GM21786 (cell line): ENCODE data around the gene APOBEC3A.

Experiments
- ATAC-seq: cut with Tn5 transposase; IDR thresholded peaks from one replicate; pipeline ENCODE4 v1.9.1; 2021; ENCODE audit not compliant: unreplicated experiment

Gene APOBEC3A

DNA sequence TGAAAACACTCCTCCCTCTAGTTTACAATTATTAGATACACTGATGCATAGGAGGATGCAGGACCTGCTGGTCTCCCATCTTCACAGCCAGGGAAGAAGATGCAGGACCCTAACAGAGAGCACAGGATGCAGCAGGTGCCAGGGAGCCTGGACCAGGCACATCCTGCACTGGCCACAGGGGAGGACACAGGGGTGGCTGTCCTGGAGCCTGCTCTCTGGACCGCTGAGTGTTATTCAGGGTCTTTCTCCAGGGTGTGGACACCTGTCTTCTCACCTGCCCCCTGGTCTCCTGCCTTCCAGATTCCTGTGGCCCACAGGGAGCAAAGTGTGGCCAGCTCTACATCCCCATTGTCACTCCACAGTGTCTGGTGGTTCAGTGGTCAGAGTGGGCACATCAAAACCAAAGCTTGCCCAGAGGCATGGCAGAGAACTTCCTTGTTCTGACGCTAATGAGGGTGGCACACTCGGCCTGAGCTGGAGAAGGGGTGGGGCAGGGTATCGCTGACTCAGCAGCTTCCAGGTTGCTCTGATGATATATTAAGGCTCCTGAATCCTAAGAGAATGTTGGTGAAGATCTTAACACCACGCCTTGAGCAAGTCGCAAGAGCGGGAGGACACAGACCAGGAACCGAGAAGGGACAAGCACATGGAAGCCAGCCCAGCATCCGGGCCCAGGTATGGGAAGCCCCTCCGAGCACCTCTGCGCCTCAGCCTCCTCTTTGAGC is at the start of gene APOBEC3A:
TSS of gene APOBEC3A (plus strand) at position 564 of the 725 bp plus-strand sequence. CDS start at position 647, 83 bp downstream.
- ATAC-seq = no peak

DNA sequence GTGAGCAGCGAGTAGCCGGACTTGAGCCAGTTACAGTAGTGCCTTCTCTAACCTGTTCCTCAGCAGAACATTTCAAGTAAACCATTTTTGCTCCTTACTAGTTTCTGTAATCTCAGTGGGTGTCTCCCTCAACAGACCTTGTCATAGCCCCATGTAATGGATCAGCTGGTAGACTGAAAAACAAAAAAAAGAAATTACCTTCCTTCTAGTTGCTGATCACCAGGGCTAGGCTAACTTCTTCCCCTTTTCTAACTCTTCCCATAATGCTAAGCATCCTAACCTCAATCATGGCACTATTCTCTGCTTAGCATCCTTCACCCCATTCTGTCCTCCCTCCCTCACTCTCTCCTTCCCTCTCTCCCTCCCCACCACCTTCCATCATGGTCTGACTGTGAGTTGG is 49.6 kb upstream of the APOBEC3A start:
- ATAC-seq = no peak

DNA sequence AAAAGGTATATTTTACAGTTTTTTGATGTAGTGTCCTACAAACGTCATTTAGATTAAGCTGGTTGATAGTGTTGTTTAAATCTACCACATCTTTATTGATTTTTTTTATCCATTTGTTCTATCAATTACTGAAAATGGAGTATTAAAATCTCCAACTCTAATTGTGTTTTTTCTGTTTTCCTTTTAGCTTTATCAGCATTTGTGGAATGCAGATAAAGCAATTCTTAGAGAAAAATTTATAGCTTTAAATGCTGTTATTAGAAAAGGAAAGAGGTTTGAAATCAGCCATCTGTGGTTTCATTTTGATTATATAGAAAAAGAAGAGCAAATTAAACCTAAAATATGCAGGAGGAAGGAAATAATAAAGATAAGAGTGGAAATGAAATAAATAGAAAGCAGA is 46.0 kb upstream of the APOBEC3A start:
- no peak for ATAC-seq

DNA sequence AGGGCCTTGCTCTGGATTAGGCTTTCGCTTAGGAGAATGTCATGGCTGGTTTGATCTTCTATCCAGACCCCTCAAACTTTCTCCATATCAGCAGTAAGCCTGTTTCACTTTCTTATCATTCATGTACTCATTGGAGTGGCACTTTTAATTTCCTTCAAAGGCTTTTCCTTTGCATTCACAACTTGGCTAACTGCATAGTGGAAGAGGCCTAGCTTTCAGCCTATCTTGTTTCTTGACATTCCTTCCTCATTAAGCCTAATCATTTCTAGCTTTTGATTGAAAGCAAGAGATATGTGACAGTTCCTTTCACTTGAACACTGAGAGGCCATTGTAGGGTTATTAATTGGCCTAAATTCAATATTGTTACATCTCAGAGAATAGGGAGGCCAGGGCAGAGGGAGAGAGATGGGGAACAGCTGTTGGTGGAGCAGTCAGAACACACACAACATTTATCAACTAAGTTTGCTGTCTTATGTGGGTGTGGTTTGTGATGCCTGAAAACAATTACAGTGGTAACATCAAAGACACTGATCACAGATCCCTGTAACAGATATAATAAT is 37.7 kb upstream of the APOBEC3A start:
- ATAC-seq = no peak

DNA sequence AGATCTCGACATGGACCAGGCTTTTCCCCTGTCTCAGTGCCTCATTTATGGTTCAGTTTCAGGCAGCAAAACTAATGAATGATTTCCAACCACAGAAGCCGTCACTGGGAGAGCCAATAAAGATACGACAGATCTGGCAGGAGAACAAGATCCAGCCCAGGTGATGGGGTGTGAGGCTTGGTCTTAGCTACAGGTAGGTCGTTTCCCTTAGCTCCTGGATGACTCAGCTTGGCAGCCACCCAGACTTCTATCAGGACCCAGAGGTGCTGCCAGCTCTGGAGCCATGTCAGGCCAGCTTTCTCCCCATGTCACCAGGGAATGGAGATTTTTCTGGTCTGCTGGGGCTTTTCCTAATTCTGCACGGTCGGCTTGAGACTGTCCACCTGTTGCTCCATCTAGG is 36.3 kb upstream of the APOBEC3A start:
- ATAC-seq = no peak

DNA sequence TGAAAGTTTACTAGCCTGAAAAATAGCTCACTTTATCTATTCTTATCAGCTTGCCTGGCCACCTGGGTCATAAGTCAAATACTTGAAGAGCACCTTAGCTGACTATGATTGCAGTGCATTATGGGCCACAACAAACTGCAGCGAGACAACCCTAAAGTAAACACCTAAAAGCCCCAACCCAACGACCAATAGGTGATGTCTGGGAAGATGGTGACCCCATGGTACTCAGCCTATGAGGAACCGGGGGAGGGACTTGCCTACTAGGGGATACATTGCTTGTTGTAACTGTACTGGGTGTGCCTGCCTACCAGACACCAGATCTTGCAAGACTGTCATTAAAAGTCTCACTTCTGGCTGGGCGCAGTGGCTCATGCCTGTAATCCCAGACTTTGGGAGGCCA is 35.6 kb upstream of the APOBEC3A start:
- no peak for ATAC-seq

DNA sequence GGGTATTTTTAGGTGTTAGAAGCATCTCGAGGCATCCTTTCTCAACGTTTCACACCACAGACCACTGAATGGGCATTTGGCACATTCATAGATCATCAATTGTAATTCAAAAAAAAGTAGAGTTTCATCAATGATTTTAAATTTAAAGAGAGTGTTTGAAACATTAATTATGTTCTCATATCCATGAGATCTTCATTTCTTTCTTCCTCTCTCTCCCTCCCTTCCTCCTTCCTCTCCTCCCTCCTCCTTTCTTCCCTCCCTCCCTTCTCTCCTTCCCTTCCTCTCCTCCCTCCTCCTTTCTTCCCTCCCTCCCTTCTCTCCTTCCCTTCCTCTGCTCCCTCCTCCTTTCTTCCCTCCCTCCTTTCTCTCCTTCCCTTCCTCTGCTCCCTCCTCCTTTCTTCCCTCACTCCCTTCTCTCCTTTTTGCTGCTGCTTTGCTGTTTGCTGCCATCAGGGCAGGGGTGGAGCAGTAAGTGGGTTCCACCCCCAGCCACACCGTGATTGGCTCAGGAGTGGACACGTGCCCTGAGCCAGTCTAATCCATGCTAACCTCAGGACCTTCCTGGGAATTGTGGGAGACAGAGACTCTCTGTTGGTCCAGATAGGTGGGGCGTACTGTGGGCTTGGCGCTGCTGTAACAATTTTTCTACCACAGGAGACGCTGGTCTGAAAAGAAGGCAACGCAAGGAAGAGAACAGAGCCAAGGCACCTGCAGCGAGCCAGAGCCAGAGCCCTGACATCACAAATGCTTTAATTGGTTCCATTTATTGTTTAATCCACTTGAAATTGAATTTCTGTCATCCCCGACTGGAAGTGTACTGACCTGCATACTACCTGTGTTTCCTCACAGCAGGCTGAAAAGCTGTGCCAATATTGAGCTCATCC is 33.7 kb upstream of the APOBEC3A start:
- ATAC-seq = no peak

DNA sequence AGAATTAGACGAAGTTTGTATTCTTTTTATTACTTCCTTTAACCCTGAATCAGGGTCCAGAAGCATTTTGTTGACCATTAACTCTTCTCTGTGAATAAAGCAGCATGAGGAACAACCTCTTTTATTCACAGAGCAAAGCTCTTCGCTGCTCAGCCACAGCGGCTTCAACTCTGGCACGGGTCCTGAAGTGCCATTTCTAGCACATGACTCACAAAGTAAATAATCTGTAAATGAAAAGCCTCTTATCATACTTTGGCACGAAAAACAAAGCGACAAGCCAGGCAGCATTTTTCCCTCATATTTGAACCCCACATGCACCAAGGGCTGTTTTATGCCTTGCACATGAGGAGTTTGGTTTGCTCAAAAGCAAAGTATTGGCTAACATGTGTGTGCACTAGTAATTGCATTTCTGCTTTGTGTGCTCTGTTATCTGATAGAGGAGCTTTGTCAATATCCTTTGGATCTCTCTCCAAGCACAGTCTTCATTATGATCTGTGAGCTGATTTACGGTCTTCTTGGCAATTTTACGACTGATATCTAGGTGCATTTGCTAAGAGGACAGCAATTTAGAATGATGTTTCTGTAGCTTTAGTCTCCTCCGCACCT is 33.0 kb upstream of the APOBEC3A start:
- no peak for ATAC-seq

DNA sequence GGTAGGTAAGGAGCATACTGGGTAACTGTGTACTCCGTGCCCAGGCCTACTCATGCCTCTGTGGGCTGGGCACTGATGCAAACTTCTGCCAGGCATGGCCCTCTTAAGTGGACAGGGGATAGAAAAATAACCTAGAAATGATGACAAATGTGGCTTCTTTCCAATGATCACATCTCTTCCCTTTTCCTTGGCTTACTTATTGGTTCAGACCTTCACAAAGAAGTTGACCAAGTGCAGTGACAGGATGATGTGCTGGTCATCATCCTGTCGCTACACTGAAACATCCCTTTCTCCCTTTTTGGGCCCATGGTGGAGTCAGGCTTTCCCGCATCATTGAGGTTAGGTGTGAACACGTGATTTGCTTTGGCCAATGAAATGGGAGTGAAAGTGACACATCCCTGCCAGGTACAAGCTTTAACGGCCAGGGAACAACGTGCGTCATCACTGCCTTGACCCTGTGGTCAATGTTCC is 31.8 kb upstream of the APOBEC3A start:
- ATAC-seq = no peak

DNA sequence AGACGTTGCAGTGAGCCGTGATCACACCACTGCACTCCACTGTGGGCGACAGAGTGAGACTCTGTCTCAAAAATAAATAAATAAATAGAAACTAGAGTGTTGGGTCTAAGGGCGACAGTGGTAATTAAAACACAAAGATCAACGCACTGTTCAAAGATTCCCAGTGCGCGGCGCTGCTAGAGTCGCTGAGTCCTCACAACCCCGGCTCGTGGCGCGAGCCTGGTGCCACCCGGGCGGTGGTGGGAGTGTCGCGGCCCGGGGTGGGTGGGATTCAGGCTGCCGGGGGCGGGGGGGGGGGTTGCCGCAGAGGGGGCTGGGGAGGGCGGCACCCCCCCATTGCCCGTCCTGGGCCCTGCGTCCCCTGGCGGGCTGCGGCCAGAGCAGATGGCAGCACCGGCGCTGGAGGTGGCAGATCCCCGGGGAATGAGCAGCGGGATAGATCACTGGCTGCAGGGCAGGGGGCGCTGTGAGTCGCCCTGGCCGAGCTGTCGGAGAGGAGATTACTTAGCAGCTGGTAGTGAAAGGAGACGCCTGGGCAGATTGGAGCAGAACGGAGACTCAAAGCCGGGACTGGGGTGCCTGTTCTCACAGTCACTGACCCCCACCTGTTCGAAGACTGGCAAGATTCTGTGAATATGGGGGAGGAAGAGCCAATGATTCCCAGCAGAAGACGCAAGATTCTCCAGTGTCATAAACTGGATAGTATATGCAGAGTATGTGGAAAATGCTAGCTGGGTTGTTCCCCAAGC is 30.2 kb upstream of the APOBEC3A start:
- ATAC-seq = no peak

DNA sequence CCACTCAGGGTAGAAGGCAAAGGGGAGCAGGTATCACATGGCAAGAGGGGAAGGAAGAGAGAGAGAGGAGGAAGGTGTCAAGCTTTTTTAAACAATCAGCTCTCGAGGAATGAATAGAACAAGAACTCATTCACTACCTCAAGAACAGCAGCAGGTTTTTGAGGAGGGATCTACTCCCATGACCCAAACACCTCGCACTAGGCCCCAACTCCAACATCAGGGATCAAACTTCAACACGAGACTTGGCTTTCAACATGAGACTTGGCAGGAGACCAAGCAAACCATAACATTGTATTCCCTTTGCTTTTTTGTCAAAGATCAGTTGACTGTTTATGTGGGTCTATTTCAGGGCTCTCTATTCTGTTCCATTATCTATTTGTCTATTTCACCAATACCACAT is 26.9 kb upstream of the APOBEC3A start:
- no peak for ATAC-seq

DNA sequence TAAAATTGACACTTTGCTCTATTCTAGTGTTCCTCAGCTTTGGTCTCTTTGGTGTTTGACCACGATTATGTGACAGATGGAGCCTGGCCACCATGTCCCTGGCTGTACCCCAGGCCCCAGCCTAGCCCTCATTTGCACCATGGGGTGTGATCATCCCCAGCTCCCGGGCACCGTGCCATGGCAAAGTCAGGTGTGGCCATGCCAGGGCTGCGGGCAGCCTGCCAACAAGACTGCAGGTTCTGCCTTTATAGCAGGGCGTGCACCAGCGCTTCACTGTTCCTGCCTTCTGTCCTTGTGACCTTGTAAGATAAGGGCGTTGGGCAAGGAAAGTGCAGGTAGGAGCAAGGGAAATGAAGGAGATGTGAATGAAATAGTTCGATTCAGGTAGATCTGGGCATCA is 22.4 kb upstream of the APOBEC3A start:
- no peak for ATAC-seq

DNA sequence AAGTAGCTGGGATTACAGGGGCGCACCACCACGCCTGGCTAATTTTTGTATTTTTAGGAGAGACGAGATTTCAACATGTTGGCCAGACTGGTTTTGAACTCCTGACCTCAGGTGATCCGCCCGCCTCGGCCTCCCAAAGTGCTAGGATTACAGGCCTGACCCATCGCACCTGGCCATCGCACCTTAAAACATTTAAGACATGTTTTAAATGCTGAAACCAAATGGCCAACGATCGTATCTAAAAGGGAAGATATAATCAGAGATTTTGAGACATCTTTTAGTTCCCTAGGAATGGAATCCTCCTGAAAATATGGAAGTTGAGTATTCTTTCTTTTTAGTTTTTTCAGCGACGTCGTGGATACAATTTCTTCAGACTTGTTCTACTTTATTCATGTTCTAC is 21.8 kb upstream of the APOBEC3A start:
- no peak for ATAC-seq

DNA sequence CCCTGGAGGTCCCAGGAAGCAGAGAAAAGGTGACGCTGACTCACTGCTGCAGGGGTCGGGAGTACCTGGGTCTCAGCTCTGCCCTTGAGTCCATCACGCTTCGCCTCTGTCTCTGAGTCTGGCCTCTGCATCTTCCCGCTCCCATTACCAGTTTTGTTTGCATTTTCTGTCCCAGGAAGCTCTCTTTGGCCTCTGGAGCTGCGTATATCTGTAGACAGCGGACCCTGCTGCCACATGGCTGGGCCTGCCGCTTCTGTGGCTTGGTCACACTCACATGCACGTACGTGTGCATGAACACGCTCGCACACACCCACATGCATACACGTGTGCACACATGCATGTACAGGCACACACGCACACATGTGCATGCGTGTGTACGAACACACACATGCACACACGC is 20.8 kb upstream of the APOBEC3A start:
- ATAC-seq = no peak

DNA sequence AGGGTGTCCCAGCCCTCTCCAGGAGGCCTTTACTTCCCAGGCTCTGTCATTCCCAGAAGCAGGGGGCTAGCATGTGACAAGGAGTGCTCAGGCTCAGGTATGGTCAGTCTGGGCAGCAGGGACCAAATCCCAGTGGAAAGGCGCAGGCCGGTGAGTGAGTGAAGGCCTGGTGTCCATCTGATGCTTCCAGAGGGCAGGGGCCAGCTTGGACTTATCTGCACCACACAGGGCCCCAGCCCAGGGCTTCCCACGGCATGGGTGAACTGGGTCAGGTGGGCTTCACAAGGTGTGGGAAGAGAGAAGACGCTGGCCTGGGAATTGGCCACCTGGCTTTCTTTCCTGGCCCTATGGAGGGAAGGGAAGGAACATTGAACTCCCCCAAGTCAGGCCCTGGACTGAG is 20.4 kb upstream of the APOBEC3A start:
- ATAC-seq = no peak

DNA sequence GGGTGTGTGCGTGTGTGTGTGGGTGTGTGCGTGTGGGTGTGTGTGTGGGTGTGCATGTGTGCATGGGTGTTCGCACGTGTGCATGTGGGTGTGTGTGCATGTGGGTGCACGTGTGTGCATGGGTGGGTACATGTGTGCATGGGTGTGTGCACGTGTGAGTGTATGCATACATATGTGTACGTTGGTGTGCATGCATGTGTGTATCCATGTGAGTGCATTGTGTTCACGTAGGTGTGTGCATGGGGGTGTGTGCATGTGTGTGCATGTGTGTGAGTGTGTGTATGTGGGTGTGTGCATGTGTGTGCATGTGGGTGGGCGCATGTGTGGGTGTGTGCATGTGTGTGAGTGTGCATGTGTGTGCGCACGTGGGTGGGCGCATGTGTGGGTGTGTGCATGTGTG is 19.9 kb upstream of the APOBEC3A start:
- ATAC-seq = no peak

DNA sequence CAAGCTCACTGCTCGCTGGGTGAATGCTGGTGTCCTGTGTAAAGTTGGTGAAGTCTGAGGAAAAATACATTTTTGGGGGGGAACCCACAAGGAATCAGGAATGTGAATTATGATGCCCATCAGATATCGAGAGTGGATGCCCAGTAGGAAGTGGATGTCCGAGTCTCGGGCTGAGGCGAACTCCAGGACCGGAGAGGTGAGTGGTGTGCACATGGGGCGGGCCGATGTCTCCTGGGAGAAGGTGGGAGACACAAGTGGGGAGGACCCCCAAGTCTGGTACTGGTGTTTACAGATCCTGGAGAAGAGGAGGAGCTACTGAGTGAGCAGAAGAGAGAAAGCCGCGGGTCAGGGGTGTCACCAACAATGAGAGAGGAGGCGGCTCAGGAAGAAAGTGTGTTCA is 19.2 kb upstream of the APOBEC3A start:
- no peak for ATAC-seq

DNA sequence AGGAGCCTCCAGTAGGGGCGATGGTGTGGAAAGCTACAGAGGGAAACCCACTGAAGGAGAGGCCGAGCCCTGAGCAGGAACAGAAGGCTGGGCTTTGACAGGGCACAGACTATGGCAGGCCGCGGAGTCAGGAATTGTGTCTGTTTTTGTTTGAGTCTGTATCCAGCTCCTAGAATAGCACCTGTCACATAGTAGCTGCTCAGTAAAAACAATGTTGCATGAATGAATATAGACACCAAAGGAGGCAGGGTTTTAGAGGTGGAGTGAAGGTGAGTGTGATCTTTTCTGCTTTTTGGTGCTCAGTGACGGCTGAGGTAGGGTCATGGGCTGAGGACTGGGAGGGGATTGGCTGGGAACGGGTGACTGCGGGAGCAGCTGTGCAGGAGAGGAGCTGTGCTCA is 18.5 kb upstream of the APOBEC3A start:
- ATAC-seq = no peak

DNA sequence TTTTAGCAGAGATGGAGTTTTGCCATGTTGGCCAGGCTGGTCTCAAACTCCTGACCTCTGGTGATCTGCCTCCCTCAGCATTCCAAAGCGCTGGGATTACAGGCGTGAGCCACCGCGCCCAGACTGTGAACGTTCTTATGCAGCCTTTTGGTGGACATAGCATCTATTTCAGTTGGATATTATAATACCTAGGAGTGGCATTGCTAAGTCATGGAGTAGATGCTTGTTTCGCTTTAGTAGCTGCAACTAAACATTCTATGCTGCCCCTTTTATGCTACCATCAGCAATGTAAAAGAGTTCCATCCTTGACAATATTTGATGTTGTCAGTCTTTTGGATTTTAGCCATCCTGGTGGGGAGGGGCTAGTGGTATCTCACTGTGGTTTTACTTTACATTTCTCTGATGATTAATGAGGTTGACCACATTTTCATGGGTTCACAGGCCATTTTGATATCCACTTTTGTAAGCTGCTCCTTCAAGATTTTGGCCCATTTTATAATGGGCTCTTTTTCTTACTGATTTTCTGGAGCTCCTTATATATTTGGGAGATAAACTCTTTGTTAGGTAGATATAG is 16.5 kb upstream of the APOBEC3A start:
- ATAC-seq = no peak

DNA sequence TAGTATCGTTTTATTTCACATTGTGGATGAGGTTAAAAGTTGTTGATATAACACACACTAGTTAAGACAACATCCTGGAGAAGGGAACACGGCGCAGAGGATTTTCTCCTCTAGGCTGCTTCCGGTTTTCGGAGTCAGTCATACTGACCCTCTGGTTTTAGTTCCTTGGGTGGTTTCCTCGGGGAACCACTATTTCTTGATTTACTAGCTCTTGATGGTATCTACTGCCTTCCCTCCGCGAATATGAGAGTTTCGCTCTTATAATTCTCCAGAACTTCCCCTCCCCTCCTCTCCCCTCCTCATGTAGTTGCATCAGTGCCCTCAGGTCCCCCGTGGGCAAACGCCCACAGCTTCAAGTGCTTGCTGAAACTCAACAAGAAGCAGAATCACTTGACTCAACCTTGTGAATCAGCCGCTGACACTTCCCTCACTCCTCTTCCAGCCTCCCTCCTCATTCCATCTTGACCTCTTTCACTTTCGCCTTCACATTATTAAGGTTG is 15.9 kb upstream of the APOBEC3A start:
- ATAC-seq = peak; percentile 60
